ENCODE measurements around the gene CD24.
"Not testable (repeated sequence)": the region's sequence is repeated elsewhere in the genome, so short reads cannot be mapped to it uniquely, and the experiment has no call there.

Gene CD24

GRCh38 chr6:106975738-106976064 lies 1.2 kb upstream of the CD24 start:
- peak overlapping the region; percentile 64 for H3K4me3 ChIP-seq (ENCODE audit: low read depth, low read length)
- TF ChIP-seq CTCF (IDR thresholded peaks at IDR 0.05; ENCODE audit: borderline replicate concordance, insufficient read depth, low read depth, low read length), result no peak

GRCh38 chr6:106974999-106975737 lies 639 bp upstream of the CD24 start:
- TF ChIP-seq CTCF (IDR thresholded peaks at IDR 0.05; ENCODE audit: borderline replicate concordance, insufficient read depth, low read depth, low read length), result peak; percentile 42
- peak overlapping the region; percentile 64 for H3K4me3 ChIP-seq (ENCODE audit: low read depth, low read length)

GRCh38 chr6:106973836-106974335 lies 643 bp downstream of the CD24 start:
- no peak for TF ChIP-seq CTCF (IDR thresholded peaks at IDR 0.05; ENCODE audit: borderline replicate concordance, insufficient read depth, low read depth, low read length)
- peak overlapping the region; percentile 43 for H3K4me3 ChIP-seq (ENCODE audit: low read depth, low read length)

GRCh38 chr6:106973018-106973835 lies 1.3 kb downstream of the CD24 start:
- TF ChIP-seq CTCF (IDR thresholded peaks at IDR 0.05; ENCODE audit: borderline replicate concordance, insufficient read depth, low read depth, low read length), result no peak
- H3K4me3 ChIP-seq (ENCODE audit: low read depth, low read length), result peak overlapping the region; percentile 43

- no peak overlapping the region for H3K4me3 ChIP-seq (ENCODE audit: low read depth, low read length)
- no peak for TF ChIP-seq CTCF (IDR thresholded peaks at IDR 0.05; ENCODE audit: borderline replicate concordance, insufficient read depth, low read depth, low read length)
Observed at GRCh38 chr6:106972500-106972899, 2.0 kb downstream of the CD24 start.

GRCh38 chr6:106970769-106971168 lies 3.8 kb downstream of the CD24 start:
- H3K4me3 ChIP-seq (ENCODE audit: low read depth, low read length), result not testable (repeated sequence)

GRCh38 chr6:106967936-106968555 lies 6.5 kb downstream of the CD24 start:
- TF ChIP-seq CTCF (IDR thresholded peaks at IDR 0.05; ENCODE audit: borderline replicate concordance, insufficient read depth, low read depth, low read length), result no peak
- H3K4me3 ChIP-seq (ENCODE audit: low read depth, low read length), result no peak overlapping the region
